Osteoblast (primary cell): ENCODE measurements around the gene CFAP92. TPM values are rescaled to one million over a fixed set of nuclear protein-coding genes. Genes with fewer than 3 reads are reported as not detected.

Experiments used
- DNase-seq: peaks from one replicate; pipeline ENCODE4 v3.0.0; 2011; ENCODE audit warnings: low spot score, mixed read lengths; ENCODE audit not compliant: insufficient read length; ENCODE audit errors: missing footprints
- H2AFZ ChIP-seq: 2 replicates; pipeline ENCODE4 v1.6.0; 2011; ENCODE audit warnings: mild to moderate bottlenecking, low read length
- H3K27ac ChIP-seq: 2 replicates; pipeline ENCODE4 v1.5.1; 2011; ENCODE audit warnings: mild to moderate bottlenecking, low read depth, low read length, moderate library complexity
- H3K27me3 ChIP-seq: 2 replicates; pipeline ENCODE4 v1.6.0; 2012; ENCODE audit warnings: mild to moderate bottlenecking, control low read depth, inconsistent platforms, low read length, moderate library complexity; ENCODE audit not compliant: insufficient read depth
- H3K36me3 ChIP-seq: 2 replicates; pipeline ENCODE4 v1.5.1; 2011; ENCODE audit warnings: mild to moderate bottlenecking, low read length, control low read depth, moderate library complexity; ENCODE audit not compliant: insufficient read depth
- H3K4me1 ChIP-seq: 2 replicates; pipeline ENCODE4 v1.5.1; 2011; ENCODE audit warnings: mild to moderate bottlenecking, low read length, control low read depth, moderate library complexity; ENCODE audit not compliant: insufficient read depth
- H3K4me2 ChIP-seq: 2 replicates; pipeline ENCODE4 v1.6.0; 2011; ENCODE audit warnings: mild to moderate bottlenecking, low read length; ENCODE audit not compliant: insufficient read depth
- H3K4me3 ChIP-seq: fragments of 200-600 bp; sonication (generic); 3 replicates; pipeline ENCODE4 v1.5.1; 2012; ENCODE audit warnings: mild to moderate bottlenecking, low read length, inconsistent platforms; ENCODE audit not compliant: insufficient read depth
- H3K79me2 ChIP-seq: 2 replicates; pipeline ENCODE4 v1.6.0; 2012; ENCODE audit warnings: mild to moderate bottlenecking, low read length, control low read depth, inconsistent platforms; ENCODE audit not compliant: insufficient read depth
- H3K9me3 ChIP-seq: 2 replicates; pipeline ENCODE4 v1.5.1; 2011; ENCODE audit warnings: low read depth, low read length, control low read depth
- H4K20me1 ChIP-seq: 2 replicates; pipeline ENCODE4 v1.6.0; 2012; ENCODE audit warnings: mild to moderate bottlenecking, low read length, control low read depth; ENCODE audit not compliant: insufficient read depth
- total RNA-seq: library from RNA; depleted of rRNA; stranded (reverse); fragments of >200 nt; gene quantifications from 2 replicates; pipeline ENCODE4 v1.2.3, GENCODE V29; 2012
- TF ChIP-seq, protein P1 (sequence below): IDR thresholded peaks from 2 replicates; pipeline ENCODE4 v1.5.1; 2011; ENCODE audit warnings: mild to moderate bottlenecking, low read depth, low read length, moderate library complexity; ENCODE audit errors: extremely low read depth

Gene CFAP92
- total RNA-seq, 1 donor = not detected

DNA sequence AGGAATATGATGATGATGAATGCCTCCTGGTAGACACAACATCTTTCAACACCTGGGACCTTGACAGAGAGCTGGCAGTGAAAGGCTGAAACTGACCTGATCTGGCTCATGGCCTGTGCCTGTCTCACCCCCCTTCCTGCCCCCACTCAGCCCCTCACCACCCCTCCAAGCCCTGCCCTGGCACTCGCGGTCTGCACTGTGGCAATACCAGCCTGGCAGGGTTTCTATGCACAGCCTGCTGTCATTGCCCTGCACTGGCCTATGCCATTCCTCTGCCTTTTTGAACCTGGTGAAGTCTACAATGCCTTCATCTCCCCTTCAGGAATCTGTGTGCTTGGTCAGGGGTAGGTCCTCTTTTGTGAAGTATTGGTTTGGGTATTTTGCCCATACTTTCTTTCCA lies 58.0 kb downstream of the CFAP92 start:
- Histone ChIP-seq H3K9me3 (no peaks in the 10 kb centered on the region), H3K27ac (no peak overlapping the region), H3K36me3 (no peaks in the 10 kb centered on the region), H4K20me1 (no peaks in the 10 kb centered on the region), H3K27me3 (peaks cover 42% of the 10 kb centered on the region), H2AFZ (no peak overlapping the region), H3K79me2 (no peaks in the 10 kb centered on the region), H3K4me2 (no peak overlapping the region), H3K4me3 (no peak overlapping the region), H3K4me1 (no peaks in the 10 kb centered on the region)
- DNase-seq = no peak
- TF ChIP-seq, protein P1, sequence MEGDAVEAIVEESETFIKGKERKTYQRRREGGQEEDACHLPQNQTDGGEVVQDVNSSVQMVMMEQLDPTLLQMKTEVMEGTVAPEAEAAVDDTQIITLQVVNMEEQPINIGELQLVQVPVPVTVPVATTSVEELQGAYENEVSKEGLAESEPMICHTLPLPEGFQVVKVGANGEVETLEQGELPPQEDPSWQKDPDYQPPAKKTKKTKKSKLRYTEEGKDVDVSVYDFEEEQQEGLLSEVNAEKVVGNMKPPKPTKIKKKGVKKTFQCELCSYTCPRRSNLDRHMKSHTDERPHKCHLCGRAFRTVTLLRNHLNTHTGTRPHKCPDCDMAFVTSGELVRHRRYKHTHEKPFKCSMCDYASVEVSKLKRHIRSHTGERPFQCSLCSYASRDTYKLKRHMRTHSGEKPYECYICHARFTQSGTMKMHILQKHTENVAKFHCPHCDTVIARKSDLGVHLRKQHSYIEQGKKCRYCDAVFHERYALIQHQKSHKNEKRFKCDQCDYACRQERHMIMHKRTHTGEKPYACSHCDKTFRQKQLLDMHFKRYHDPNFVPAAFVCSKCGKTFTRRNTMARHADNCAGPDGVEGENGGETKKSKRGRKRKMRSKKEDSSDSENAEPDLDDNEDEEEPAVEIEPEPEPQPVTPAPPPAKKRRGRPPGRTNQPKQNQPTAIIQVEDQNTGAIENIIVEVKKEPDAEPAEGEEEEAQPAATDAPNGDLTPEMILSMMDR = no peak

DNA sequence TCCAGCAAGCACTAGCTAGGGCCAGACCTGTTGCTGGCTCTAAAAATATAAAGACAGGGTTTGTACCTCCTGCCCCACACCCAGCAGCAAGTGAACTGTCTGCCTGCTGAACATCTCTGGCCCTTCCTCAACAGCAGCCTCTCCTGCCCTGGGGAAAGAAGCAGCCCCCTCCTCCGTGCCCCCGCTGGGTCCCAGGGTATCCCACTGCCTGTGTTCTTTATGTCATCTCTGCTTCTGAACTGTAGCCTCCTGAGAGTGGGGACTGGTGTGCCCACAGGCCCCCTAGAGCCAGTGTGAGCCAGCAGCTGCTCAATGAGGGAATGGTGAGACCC lies 60.0 kb downstream of the CFAP92 start:
- peak; percentile 44 for DNase-seq
- no peaks in the 10 kb centered on the region for H3K36me3 ChIP-seq
- H3K27ac ChIP-seq = no peak overlapping the region
- TF ChIP-seq, protein P1 = no peak
- H4K20me1 ChIP-seq = no peaks in the 10 kb centered on the region
- no peaks in the 10 kb centered on the region for H3K4me1 ChIP-seq
- H3K4me2 ChIP-seq = no peak overlapping the region
- H3K79me2 ChIP-seq = no peaks in the 10 kb centered on the region
- H2AFZ ChIP-seq = no peak overlapping the region
- H3K27me3 ChIP-seq = peaks cover 33% of the 10 kb centered on the region
- H3K4me3 ChIP-seq = no peak overlapping the region
- H3K9me3 ChIP-seq = no peaks in the 10 kb centered on the region

DNA sequence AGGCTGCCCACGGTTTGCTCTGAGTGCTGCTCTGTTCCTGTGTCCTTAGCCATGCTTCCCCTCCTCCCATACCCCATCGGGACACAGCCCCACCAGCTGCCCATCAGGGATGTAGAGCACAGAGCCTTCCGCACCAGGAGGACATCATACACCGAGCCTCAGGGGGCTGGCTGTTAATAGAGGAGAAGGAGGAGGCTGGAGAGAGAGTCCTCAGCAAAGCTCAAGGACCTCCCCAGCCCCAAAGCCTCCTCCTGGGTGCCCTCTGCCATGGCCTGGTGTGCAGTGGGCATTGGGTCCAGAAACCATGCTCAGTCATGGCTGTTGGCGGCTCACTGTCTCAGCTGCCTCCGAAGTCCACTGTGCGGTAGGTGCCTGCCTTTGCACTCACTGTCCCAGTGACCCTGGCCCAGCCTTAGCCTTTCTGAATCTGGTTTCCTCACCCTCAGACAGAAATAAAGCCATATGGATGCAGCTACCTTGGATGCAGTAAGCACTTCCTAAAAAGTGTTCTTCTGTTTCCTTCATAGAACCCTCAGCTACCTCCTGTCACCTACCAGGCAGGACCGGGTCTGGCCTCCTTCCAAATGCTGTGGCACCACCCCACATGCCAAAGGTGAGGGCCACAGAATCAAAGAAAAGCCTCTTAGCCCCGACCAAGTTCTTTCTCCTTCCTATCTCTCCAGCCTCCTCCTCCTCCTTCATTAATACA lies 60.5 kb downstream of the CFAP92 start:
- no peak overlapping the region for H2AFZ ChIP-seq

DNA sequence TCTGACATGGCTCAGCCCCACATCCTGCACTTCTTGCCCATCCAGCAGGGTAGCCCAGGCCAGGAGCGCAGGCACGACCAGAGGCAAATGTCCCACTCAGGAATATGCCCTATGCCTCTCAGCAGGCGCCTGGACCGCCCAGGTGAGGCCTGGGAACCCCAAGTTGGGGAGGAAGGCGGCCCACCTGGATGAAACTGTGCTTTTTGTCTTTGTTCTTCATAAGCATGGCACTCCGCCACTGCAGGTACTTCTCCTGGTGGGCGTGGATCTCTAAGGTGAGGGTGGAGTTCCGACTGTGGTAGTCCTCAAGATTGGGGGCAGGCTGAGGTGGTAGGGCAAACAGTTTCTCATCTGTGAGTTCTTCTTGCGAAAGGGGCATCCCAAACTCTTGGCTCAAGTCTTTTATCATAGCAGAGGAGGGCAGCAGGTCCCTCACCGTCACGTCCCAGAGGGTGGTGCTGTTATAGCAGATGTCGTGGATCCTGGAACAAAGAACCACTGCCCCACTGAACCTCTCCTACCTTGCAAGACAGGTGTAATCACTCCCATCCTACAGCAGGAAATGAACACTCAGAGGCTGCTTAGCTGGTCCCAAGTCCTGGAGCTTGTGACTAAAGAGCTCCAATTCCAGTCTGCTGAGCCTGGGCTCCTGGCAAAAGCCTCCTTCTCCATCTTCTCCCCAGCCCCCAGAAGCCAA lies 61.2 kb downstream of the CFAP92 start:
- TF ChIP-seq, protein P1 = no peak
- Histone ChIP-seq H3K4me1 (no peaks in the 10 kb centered on the region), H3K27me3 (peaks cover 31% of the 10 kb centered on the region), H3K27ac (no peak overlapping the region), H3K9me3 (no peaks in the 10 kb centered on the region), H3K79me2 (no peaks in the 10 kb centered on the region), H4K20me1 (no peaks in the 10 kb centered on the region), H3K36me3 (no peaks in the 10 kb centered on the region), H3K4me2 (no peak overlapping the region), H2AFZ (no peak overlapping the region), H3K4me3 (no peak overlapping the region)
- DNase-seq = peak; percentile 52

More for the DNA sequence above, 60.5 kb downstream of the CFAP92 start:
- Histone ChIP-seq H4K20me1 (no peaks in the 10 kb centered on the region), H3K4me2 (no peak overlapping the region), H3K27ac (no peak overlapping the region), H3K36me3 (no peaks in the 10 kb centered on the region), H3K4me1 (no peaks in the 10 kb centered on the region), H3K27me3 (peaks cover 31% of the 10 kb centered on the region), H3K4me3 (no peak overlapping the region), H3K9me3 (no peaks in the 10 kb centered on the region), H3K79me2 (no peaks in the 10 kb centered on the region)
- peak; percentile 47 for DNase-seq
- TF ChIP-seq, protein P1 = no peak
